Measurements from ENCODE around the gene CCR2.
"Not testable (repeated sequence)": the region's sequence is repeated elsewhere in the genome, so short reads cannot be mapped to it uniquely, and the experiment has no call there.

CCR2 gene

GRCh38 chr3:46353647-46354410 is at the start of gene CCR2:
TSS of gene CCR2 (plus strand) at chr3:46354111. CDS start at chr3:46357528, 3,417 bp downstream.
- DNase-seq (peak; percentile 32), ATAC-seq (replicated peaks) (peak; percentile 77 to 85)
- H3K4me1 Mint-ChIP-seq: peaks cover 56 to 70% of the 10 kb centered on the region in 2 donors
- H3K4me3 Mint-ChIP-seq: peak within 1 kb of the TSS; percentile 45 to 48
- peaks cover 0 to 2% of the 10 kb centered on the region in 2 donors for H3K36me3 Mint-ChIP-seq
- peaks cover 7 to 12% of the 10 kb centered on the region in 2 donors for H3K27me3 Mint-ChIP-seq
- peak within 1 kb of the TSS; percentile 52 for H3K27ac Mint-ChIP-seq
- H3K9me3 Mint-ChIP-seq: peaks cover 0 to 2% of the 10 kb centered on the region in 2 donors

- Mint-ChIP-seq H3K27me3 (no peaks in the 10 kb centered on the region), H3K27ac (no peak overlapping the region), H3K4me1 (peaks cover 21 to 30% of the 10 kb centered on the region in 2 donors), H3K9me3 (no peaks in the 10 kb centered on the region), H3K4me3 (no peak overlapping the region), H3K36me3 (no peaks in the 10 kb centered on the region)
- ATAC-seq (replicated peaks): no peak
- no peak for DNase-seq
Observed at GRCh38 chr3:46304739-46305138, 49.2 kb upstream of the CCR2 start.

GRCh38 chr3:46312991-46313390 is 40.9 kb upstream of the CCR2 start:
- DNase-seq (no peak), ATAC-seq (replicated peaks) (no peak)
- peaks cover 18 to 39% of the 10 kb centered on the region in 2 donors for H3K4me1 Mint-ChIP-seq
- H3K27me3 Mint-ChIP-seq: no peaks in the 10 kb centered on the region
- H3K4me3 Mint-ChIP-seq: no peak overlapping the region
- H3K9me3 Mint-ChIP-seq: peaks cover 0 to 4% of the 10 kb centered on the region in 2 donors
- H3K27ac Mint-ChIP-seq: no peak overlapping the region
- H3K36me3 Mint-ChIP-seq: peaks cover 0 to 3% of the 10 kb centered on the region in 2 donors

- peak; percentile 98 to 99 for ATAC-seq (replicated peaks)
- Mint-ChIP-seq H3K9me3 (peaks cover 0 to 4% of the 10 kb centered on the region in 2 donors), H3K4me1 (peaks cover 18 to 39% of the 10 kb centered on the region in 2 donors)
Observed at GRCh38 chr3:46314517-46314916, 39.4 kb upstream of the CCR2 start.

GRCh38 chr3:46316206-46316605 is 37.7 kb upstream of the CCR2 start:
- H3K27me3 Mint-ChIP-seq: no peaks in the 10 kb centered on the region
- ATAC-seq (replicated peaks): peak; percentile 69 to 70

More at GRCh38 chr3:46314517-46314916, 39.4 kb upstream of the CCR2 start:
- Mint-ChIP-seq H3K27ac (peak overlapping the region; percentile 31), H3K4me3 (no peak overlapping the region), H3K27me3 (no peaks in the 10 kb centered on the region), H3K36me3 (peaks cover 0 to 3% of the 10 kb centered on the region in 2 donors)
- peak; percentile 26 for DNase-seq

GRCh38 chr3:46318207-46318927 is 35.5 kb upstream of the CCR2 start:
- Mint-ChIP-seq H3K27me3 (no peaks in the 10 kb centered on the region), H3K27ac (no peak overlapping the region), H3K9me3 (peaks cover 0 to 4% of the 10 kb centered on the region in 2 donors), H3K4me1 (peaks cover 33 to 60% of the 10 kb centered on the region in 2 donors), H3K4me3 (no peak overlapping the region), H3K36me3 (peaks cover 0 to 3% of the 10 kb centered on the region in 2 donors)
- DNase-seq (no peak), ATAC-seq (replicated peaks) (no peak)

More at GRCh38 chr3:46316206-46316605, 37.7 kb upstream of the CCR2 start:
- Mint-ChIP-seq H3K4me1 (peaks cover 22 to 48% of the 10 kb centered on the region in 2 donors), H3K4me3 (no peak overlapping the region), H3K9me3 (peaks cover 0 to 4% of the 10 kb centered on the region in 2 donors), H3K36me3 (peaks cover 0 to 3% of the 10 kb centered on the region in 2 donors), H3K27ac (peak overlapping the region; percentile 65)
- DNase-seq: no peak

- peak overlapping the region; percentile 0 for H3K27ac Mint-ChIP-seq
- peak overlapping the region in 1 of 2 donors; percentile 1 for H3K4me3 Mint-ChIP-seq
- peaks cover 0 to 6% of the 10 kb centered on the region in 2 donors for H3K9me3 Mint-ChIP-seq
- ATAC-seq (replicated peaks) (peak; percentile 92), DNase-seq (no peak)
- peaks cover 0 to 3% of the 10 kb centered on the region in 2 donors for H3K36me3 Mint-ChIP-seq
- no peaks in the 10 kb centered on the region for H3K27me3 Mint-ChIP-seq
- peaks cover 25 to 39% of the 10 kb centered on the region in 2 donors for H3K4me1 Mint-ChIP-seq
Observed at GRCh38 chr3:46321461-46322104, 32.3 kb upstream of the CCR2 start.

- Mint-ChIP-seq H3K36me3 (no peaks in the 10 kb centered on the region), H3K27me3 (no peaks in the 10 kb centered on the region), H3K4me1 (peaks cover 24 to 31% of the 10 kb centered on the region in 2 donors), H3K9me3 (peaks cover 0 to 2% of the 10 kb centered on the region in 2 donors), H3K4me3 (no peak overlapping the region), H3K27ac (no peak overlapping the region)
- ATAC-seq (replicated peaks) (no peak), DNase-seq (no peak)
Observed at GRCh38 chr3:46324036-46324435, 29.9 kb upstream of the CCR2 start.

GRCh38 chr3:46325645-46326300 is 28.1 kb upstream of the CCR2 start:
- peaks cover 20 to 27% of the 10 kb centered on the region in 2 donors for H3K4me1 Mint-ChIP-seq
- H3K27me3 Mint-ChIP-seq: no peaks in the 10 kb centered on the region
- peaks cover 0 to 2% of the 10 kb centered on the region in 2 donors for H3K9me3 Mint-ChIP-seq
- H3K36me3 Mint-ChIP-seq: no peaks in the 10 kb centered on the region
- H3K4me3 Mint-ChIP-seq: no peak overlapping the region
- DNase-seq (no peak), ATAC-seq (replicated peaks) (no peak)
- H3K27ac Mint-ChIP-seq: peak overlapping the region; percentile 52

GRCh38 chr3:46330676-46331075 is 23.2 kb upstream of the CCR2 start:
- not testable (repeated sequence) for H3K27ac Mint-ChIP-seq; DNase-seq; H3K27me3 Mint-ChIP-seq; H3K36me3 Mint-ChIP-seq; H3K4me3 Mint-ChIP-seq; H3K9me3 Mint-ChIP-seq; H3K4me1 Mint-ChIP-seq; ATAC-seq (replicated peaks)

GRCh38 chr3:46334741-46335478 is 19.0 kb upstream of the CCR2 start:
- peaks cover 4 to 7% of the 10 kb centered on the region in 2 donors for H3K36me3 Mint-ChIP-seq
- peaks cover 0 to 8% of the 10 kb centered on the region in 2 donors for H3K4me1 Mint-ChIP-seq
- H3K27ac Mint-ChIP-seq: no peak overlapping the region
- no peaks in the 10 kb centered on the region for H3K27me3 Mint-ChIP-seq
- H3K9me3 Mint-ChIP-seq: peaks cover 13 to 14% of the 10 kb centered on the region in 2 donors
- DNase-seq: no peak
- no peak for ATAC-seq (replicated peaks)
- no peak overlapping the region for H3K4me3 Mint-ChIP-seq

- H3K27me3 Mint-ChIP-seq: no peaks in the 10 kb centered on the region
- ATAC-seq (replicated peaks) (no peak), DNase-seq (no peak)
- no peak overlapping the region for H3K4me3 Mint-ChIP-seq
- peaks cover 5 to 7% of the 10 kb centered on the region in 2 donors for H3K36me3 Mint-ChIP-seq
- no peak overlapping the region for H3K27ac Mint-ChIP-seq
- peaks cover 15 to 19% of the 10 kb centered on the region in 2 donors for H3K9me3 Mint-ChIP-seq
- H3K4me1 Mint-ChIP-seq: peaks cover 0 to 8% of the 10 kb centered on the region in 2 donors
Observed at GRCh38 chr3:46335541-46335940, 18.4 kb upstream of the CCR2 start.

- Mint-ChIP-seq H3K4me3 (no peak overlapping the region), H3K4me1 (peaks cover 0 to 2% of the 10 kb centered on the region in 2 donors), H3K36me3 (peaks cover 5 to 7% of the 10 kb centered on the region in 2 donors), H3K27me3 (no peaks in the 10 kb centered on the region), H3K27ac (peak overlapping the region; percentile 22), H3K9me3 (peaks cover 15 to 19% of the 10 kb centered on the region in 2 donors)
- ATAC-seq (replicated peaks) (peak in 1 of 2 donors; percentile 48), DNase-seq (no peak)
Observed at GRCh38 chr3:46337911-46338310, 16.0 kb upstream of the CCR2 start.

Measured in stimulated activated naive B cell treated with anti-CD40 and anti-IgM and Interleukin-4, amounts not matched to agents 10 μg/mL and 1 μg/mL and 100 μg/mL, for 72 hours (primary cell).